ENCODE results near the gene HPSE2. TPM values are rescaled to one million over a fixed set of nuclear protein-coding genes. Genes with fewer than 3 reads are reported as not detected.

HPSE2 gene
- total RNA-seq, 1 donor, result not detected

DNA sequence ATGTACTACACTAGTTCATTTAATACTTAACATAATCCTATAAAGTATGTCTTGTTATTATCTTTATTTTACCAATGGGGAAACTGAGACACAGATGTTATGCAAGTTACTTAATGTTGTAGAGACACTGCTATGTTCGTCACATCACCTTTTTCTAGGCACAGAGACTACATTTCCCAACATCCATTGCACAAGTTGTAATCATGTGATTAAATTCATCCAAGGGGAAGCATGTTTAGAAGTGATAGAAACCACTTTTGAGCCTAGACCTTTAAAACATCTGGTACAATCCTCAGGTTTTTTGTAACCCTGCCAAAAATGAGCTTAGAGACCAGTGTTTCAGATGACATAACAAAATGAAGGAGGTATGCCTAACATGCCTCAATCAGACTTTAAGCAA lies 402.1 kb downstream of the HPSE2 start:
- DNase-seq (ENCODE audit: low read depth), result no peak
- TF ChIP-seq, protein P1, sequence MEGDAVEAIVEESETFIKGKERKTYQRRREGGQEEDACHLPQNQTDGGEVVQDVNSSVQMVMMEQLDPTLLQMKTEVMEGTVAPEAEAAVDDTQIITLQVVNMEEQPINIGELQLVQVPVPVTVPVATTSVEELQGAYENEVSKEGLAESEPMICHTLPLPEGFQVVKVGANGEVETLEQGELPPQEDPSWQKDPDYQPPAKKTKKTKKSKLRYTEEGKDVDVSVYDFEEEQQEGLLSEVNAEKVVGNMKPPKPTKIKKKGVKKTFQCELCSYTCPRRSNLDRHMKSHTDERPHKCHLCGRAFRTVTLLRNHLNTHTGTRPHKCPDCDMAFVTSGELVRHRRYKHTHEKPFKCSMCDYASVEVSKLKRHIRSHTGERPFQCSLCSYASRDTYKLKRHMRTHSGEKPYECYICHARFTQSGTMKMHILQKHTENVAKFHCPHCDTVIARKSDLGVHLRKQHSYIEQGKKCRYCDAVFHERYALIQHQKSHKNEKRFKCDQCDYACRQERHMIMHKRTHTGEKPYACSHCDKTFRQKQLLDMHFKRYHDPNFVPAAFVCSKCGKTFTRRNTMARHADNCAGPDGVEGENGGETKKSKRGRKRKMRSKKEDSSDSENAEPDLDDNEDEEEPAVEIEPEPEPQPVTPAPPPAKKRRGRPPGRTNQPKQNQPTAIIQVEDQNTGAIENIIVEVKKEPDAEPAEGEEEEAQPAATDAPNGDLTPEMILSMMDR (IDR thresholded peaks at IDR 0.05; ENCODE audit: insufficient read depth, low read length), result no peak
- no peak overlapping the region for H3K4me3 ChIP-seq (ENCODE audit: low read depth, low read length)

DNA sequence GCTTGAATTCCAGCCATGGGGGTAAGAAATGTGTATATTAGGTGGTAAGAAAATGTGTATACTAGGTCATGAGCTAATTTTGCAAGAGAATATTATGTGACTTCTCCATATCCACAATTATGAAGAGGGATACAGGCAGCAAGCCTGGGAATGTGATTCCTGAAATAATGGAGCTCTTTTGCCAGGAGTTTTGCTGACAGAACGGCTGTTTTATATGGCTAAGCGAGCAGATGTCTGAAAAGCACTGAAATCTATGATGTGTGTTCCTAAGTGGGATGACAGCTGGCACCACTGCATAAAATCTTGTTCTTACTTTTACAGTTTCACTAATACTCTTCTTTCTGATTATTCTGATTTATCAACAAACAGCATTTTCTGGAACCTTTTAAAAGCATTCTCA lies 402.9 kb downstream of the HPSE2 start:
- no peak for DNase-seq (ENCODE audit: low read depth)
- H3K4me3 ChIP-seq (ENCODE audit: low read depth, low read length), result no peak overlapping the region
- TF ChIP-seq, protein P1 (IDR thresholded peaks at IDR 0.05; ENCODE audit: insufficient read depth, low read length), result no peak

DNA sequence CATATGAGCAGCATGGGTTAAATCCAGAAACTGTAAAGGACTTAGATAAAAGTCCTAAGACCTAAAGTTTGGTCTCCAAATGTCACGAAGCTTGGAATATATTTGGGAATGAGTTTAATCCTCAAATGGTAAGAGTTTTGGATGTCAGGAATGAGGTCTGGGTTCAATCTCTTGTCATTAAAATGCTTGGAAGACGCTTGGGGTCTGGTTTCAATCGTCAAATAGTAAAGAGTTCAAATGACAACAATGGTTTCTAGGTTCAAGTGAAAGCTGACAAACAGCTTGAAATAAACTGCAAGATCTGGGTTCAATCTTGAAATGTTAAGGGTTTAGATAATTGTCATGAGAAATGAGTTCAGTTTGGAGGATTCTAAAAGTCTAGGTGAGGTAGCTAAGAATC lies 403.5 kb downstream of the HPSE2 start:
- no peak for DNase-seq (ENCODE audit: low read depth)
- TF ChIP-seq, protein P1 (IDR thresholded peaks at IDR 0.05; ENCODE audit: insufficient read depth, low read length), result no peak
- H3K4me3 ChIP-seq (ENCODE audit: low read depth, low read length), result no peak overlapping the region

DNA sequence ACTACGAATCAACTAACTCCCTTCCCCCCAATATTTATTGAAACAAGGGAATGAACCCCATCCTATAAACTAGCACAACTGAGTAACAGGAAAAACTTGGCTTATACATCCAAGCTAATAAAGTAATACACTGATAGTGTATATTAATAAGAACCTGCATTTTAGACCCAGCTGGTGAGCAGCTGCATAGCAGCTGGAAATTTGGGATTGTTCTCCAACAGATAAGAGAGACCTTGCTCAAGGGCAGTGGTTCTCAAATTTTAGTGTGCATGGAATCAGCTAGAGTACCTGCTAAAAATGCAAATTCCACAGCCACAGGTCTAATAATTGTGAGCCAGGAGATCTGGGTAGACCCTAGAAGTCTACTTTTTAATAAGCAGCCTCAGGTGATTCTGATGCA lies 404.3 kb downstream of the HPSE2 start:
- no peak overlapping the region for H3K4me3 ChIP-seq (ENCODE audit: low read depth, low read length)
- DNase-seq (ENCODE audit: low read depth), result no peak
- TF ChIP-seq, protein P1 (IDR thresholded peaks at IDR 0.05; ENCODE audit: insufficient read depth, low read length), result no peak

DNA sequence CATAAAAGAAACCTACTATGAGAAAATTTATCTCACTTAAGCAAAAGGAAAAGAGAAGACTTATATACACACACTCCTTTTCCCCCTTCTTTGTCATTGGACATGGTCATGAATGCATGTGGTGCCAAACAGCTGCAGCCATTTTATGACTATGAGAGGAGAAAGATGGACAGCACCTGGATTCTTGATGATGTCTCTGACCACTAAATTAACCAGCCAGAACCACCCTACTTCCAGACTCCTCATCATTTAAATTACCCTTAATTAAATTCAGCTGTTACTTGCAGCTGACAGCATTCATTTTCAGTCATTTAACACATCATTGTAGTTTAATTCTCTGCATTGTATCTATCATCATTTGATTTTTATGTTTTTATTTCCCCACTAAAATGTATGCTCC lies 409.9 kb downstream of the HPSE2 start:
- no peak for DNase-seq (ENCODE audit: low read depth)
- TF ChIP-seq, protein P1 (IDR thresholded peaks at IDR 0.05; ENCODE audit: insufficient read depth, low read length), result no peak
- no peak overlapping the region for H3K4me3 ChIP-seq (ENCODE audit: low read depth, low read length)

DNA sequence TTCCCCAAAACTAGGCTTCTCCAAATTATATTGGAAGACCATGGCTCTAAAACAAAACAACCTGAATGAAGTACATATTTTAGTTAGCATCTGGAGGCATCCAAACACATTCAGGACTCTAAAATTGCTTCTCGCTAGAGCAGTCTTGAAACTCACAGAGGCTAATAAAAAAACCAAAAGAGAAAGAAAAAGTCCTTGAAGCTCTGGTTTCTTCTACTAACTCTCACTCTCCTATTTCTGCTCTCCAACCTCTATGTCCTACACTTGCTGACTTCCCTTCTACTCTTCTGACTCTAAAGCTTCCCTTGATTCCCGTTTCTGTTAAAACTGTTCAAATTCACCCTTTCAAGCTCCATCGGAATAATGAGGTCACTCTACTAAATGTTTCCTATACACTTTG lies 418.3 kb downstream of the HPSE2 start:
- TF ChIP-seq, protein P1 (IDR thresholded peaks at IDR 0.05; ENCODE audit: insufficient read depth, low read length), result no peak
- no peak overlapping the region for H3K4me3 ChIP-seq (ENCODE audit: low read depth, low read length)
- DNase-seq (ENCODE audit: low read depth), result no peak
